Neuronal stem cell (in vitro differentiated cells): Measurements from ENCODE around the gene SAMD4A.

Experiments
- DNase-seq: peaks from one replicate; pipeline ENCODE4 v3.0.0-alpha.2; 2013; ENCODE audit warnings: low spot score
- H2AFZ ChIP-seq: one replicate; pipeline ENCODE4 v1.6.1; 2013; ENCODE audit warnings: mild to moderate bottlenecking, low read length, inconsistent platforms
- H2AK5ac ChIP-seq: 2 replicates; pipeline ENCODE4 v1.6.1; 2013; ENCODE audit warnings: low read depth, mild to moderate bottlenecking, inconsistent platforms, low read length, moderate library complexity, mixed read lengths
- H2BK120ac ChIP-seq: 2 replicates; pipeline ENCODE4 v1.6.1; 2013; ENCODE audit warnings: low read depth, mild to moderate bottlenecking, inconsistent platforms, low read length, moderate library complexity, mixed read lengths
- H2BK12ac ChIP-seq: one replicate; pipeline ENCODE4 v1.6.1; 2013; ENCODE audit warnings: low read length, inconsistent platforms
- H2BK15ac ChIP-seq: 2 replicates; pipeline ENCODE4 v1.6.1; 2013; ENCODE audit warnings: mild to moderate bottlenecking, low read length, inconsistent platforms, mixed read lengths
- H2BK5ac ChIP-seq: one replicate; pipeline ENCODE4 v1.6.1; 2013; ENCODE audit warnings: inconsistent platforms, mild to moderate bottlenecking, low read length, moderate library complexity
- H3K14ac ChIP-seq: one replicate; pipeline ENCODE4 v1.6.1; 2013; ENCODE audit warnings: low read length, inconsistent platforms
- H3K18ac ChIP-seq: 2 replicates; pipeline ENCODE4 v1.6.1; 2013; ENCODE audit warnings: low read length, inconsistent platforms
- H3K23ac ChIP-seq: 2 replicates; pipeline ENCODE4 v1.6.1; 2013; ENCODE audit warnings: low read depth, mild to moderate bottlenecking, mixed read lengths, low read length, inconsistent platforms; ENCODE audit not compliant: poor library complexity
- H3K27ac ChIP-seq: replicated peaks from 3 replicates; pipeline ENCODE4 v1.5.1; 2013; ENCODE audit warnings: low read length, inconsistent platforms
- H3K27me3 ChIP-seq, 3 experiments: 2 replicates each; pipeline ENCODE4 v1.6.1; 2013; ENCODE audit warnings: low read length in 3 of 3, mild to moderate bottlenecking in 2 of 3, inconsistent platforms in 1 of 3, low read depth in 1 of 3, mixed read lengths in 1 of 3, moderate library complexity in 1 of 3; ENCODE audit not compliant: control insufficient read depth in 3 of 3, insufficient read depth in 3 of 3
- H3K36me3 ChIP-seq, 2 donors: replicated peaks in 1 of 2; 2 replicates each; pipeline ENCODE4 v1.6.1; 2013; ENCODE audit warnings: low read length in 2 of 2; ENCODE audit not compliant: control insufficient read depth in 2 of 2, insufficient read depth in 2 of 2
- H3K4ac ChIP-seq: 2 replicates; pipeline ENCODE4 v1.6.1; 2013; ENCODE audit warnings: inconsistent platforms, mild to moderate bottlenecking, low read length, moderate library complexity
- H3K4me1 ChIP-seq, 2 donors: 1 replicate in 1 of 2; 2 replicates in 1 of 2; pipeline ENCODE4 v1.6.1; 2013; ENCODE audit warnings: low read length in 2 of 2, low read depth in 1 of 2; ENCODE audit not compliant: control insufficient read depth in 2 of 2, insufficient read depth in 1 of 2
- H3K4me2 ChIP-seq: one replicate; pipeline ENCODE4 v1.6.1; 2013; ENCODE audit warnings: mild to moderate bottlenecking, low read length, inconsistent platforms; ENCODE audit not compliant: insufficient read depth, poor library complexity, severe bottlenecking
- H3K4me3 ChIP-seq, 2 donors: 2 replicates each; pipeline ENCODE4 v1.5.1; 2013; ENCODE audit warnings: low read length in 2 of 2, mild to moderate bottlenecking in 2 of 2, inconsistent platforms in 1 of 2, moderate library complexity in 1 of 2
- H3K79me1 ChIP-seq: one replicate; pipeline ENCODE4 v1.6.1; 2013; ENCODE audit warnings: low read depth, mild to moderate bottlenecking, inconsistent platforms, low read length, moderate library complexity
- H3K9ac ChIP-seq: one replicate; pipeline ENCODE4 v1.6.1; 2013; ENCODE audit warnings: mild to moderate bottlenecking, low read depth, low read length, inconsistent platforms; ENCODE audit not compliant: poor library complexity
- H3K9me3 ChIP-seq, 2 donors: replicated peaks in 1 of 2; 2 replicates each; pipeline versions ENCODE3 to v1.6.1; 2013; ENCODE audit warnings: low read length in 2 of 2, mild to moderate bottlenecking in 2 of 2, inconsistent platforms in 1 of 2, low read depth in 1 of 2, mixed read lengths in 1 of 2, moderate library complexity in 1 of 2; ENCODE audit not compliant: control insufficient read depth in 2 of 2, insufficient read depth in 1 of 2
- H4K8ac ChIP-seq: one replicate; pipeline ENCODE4 v1.6.1; 2013; ENCODE audit warnings: low read depth, mild to moderate bottlenecking, inconsistent platforms, low read length, moderate library complexity
- H4K91ac ChIP-seq: one replicate; pipeline ENCODE4 v1.6.1; 2013; ENCODE audit warnings: low read length, low read depth, mild to moderate bottlenecking, inconsistent platforms; ENCODE audit not compliant: poor library complexity
- WGBS, 2 donors: extraction: QIAGEN DNeasy Blood & Tissue Kit; methylation state at CpG; one replicate each; pipeline ENCODE4 v1.1.7; 2013; ENCODE audit warnings: missing lambda C conversion rate in 2 of 2, mixed read lengths in 1 of 2; ENCODE audit not compliant: insufficient read length in 2 of 2, insufficient replicate concordance in 1 of 2; ENCODE audit errors: extremely low coverage in 2 of 2; 5-methylcytosine and 5-hydroxymethylcytosine counted together

The SAMD4A gene

DNA sequence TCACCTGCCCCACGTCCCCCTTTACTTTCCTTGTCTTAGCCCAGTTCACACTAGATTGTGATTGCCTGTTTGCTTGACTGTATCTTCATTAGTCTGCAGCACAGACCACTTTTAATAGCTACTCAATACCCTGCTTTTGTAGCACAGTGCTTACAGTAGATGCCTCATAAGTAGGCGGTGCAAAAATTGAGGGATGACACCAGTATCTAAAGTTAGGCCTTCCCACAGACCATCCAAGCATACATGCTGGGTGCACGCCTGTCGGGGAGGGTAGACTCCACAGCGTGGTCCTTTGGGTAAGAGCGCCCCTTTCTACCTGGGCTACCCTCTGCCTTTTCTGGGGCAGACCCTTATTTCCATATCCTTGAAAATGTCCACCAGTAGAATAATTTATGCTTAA lies 194.9 kb downstream of the SAMD4A start:
- H3K23ac ChIP-seq, result no peak overlapping the region
- no peaks in the 10 kb centered on the region for H3K9me3 ChIP-seq
- H2AK5ac ChIP-seq, result no peak overlapping the region
- no peak overlapping the region for H2BK120ac ChIP-seq
- DNase-seq, result no peak
- H3K4ac ChIP-seq, result no peak overlapping the region
- no peak overlapping the region for H3K18ac ChIP-seq
- no peak overlapping the region for H2AFZ ChIP-seq
- no peak overlapping the region for H3K9ac ChIP-seq
- H3K4me1 ChIP-seq, result peaks cover 6% of the 10 kb centered on the region in 2 donors
- no peak overlapping the region for H3K4me3 ChIP-seq
- WGBS, 2 donors, result no CpG with 5 or more reads among the region's 6 CpGs
- H3K79me1 ChIP-seq, result no peaks in the 10 kb centered on the region
- no peak overlapping the region for H2BK5ac ChIP-seq
- no peak overlapping the region for H2BK12ac ChIP-seq
- H4K91ac ChIP-seq, result no peak overlapping the region
- peaks cover 7 to 51% of the 10 kb centered on the region in 2 donors for H3K36me3 ChIP-seq
- no peak overlapping the region for H2BK15ac ChIP-seq
- H3K4me2 ChIP-seq, result no peak overlapping the region
- no peak overlapping the region for H3K14ac ChIP-seq
- no peaks in the 10 kb centered on the region for H3K27me3 ChIP-seq
- H3K27ac ChIP-seq, result no peak overlapping the region
- H4K8ac ChIP-seq, result no peak overlapping the region

DNA sequence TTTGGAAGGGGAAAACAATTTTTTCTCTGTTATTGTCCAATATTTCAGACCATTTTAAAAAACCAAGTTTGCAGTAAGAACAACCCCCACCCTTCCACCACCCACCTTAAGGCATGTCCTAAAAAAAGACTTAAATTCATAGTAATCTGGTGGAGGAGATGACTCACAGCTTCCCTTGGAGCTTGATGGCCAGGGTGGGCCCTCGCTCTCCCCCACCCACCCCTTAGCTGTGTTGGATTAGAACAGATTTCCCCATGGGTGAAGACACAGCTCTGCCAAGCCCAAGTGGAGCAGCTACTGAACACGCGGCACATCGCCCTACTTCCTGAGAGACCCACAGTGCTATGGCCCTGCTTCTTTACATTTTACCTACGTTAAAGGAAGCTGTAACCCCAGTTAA lies 195.4 kb downstream of the SAMD4A start:
- Histone ChIP-seq H3K27ac (no peak overlapping the region), H2BK12ac (no peak overlapping the region), H4K91ac (no peak overlapping the region), H4K8ac (no peak overlapping the region), H3K27me3 (no peaks in the 10 kb centered on the region), H3K14ac (no peak overlapping the region), H2BK15ac (no peak overlapping the region), H2BK5ac (no peak overlapping the region), H3K4me2 (no peak overlapping the region), H3K4me1 (peaks cover 6% of the 10 kb centered on the region in 2 donors), H3K23ac (no peak overlapping the region), H3K9ac (no peak overlapping the region), H3K79me1 (no peaks in the 10 kb centered on the region), H3K36me3 (peaks cover 7 to 55% of the 10 kb centered on the region in 2 donors), H2BK120ac (no peak overlapping the region), H3K4me3 (no peak overlapping the region), H2AFZ (no peak overlapping the region), H3K18ac (no peak overlapping the region), H3K9me3 (no peaks in the 10 kb centered on the region), H2AK5ac (no peak overlapping the region), H3K4ac (no peak overlapping the region)
- no CpG with 5 or more reads among the region's 5 CpGs for WGBS, 2 donors
- DNase-seq, result no peak

DNA sequence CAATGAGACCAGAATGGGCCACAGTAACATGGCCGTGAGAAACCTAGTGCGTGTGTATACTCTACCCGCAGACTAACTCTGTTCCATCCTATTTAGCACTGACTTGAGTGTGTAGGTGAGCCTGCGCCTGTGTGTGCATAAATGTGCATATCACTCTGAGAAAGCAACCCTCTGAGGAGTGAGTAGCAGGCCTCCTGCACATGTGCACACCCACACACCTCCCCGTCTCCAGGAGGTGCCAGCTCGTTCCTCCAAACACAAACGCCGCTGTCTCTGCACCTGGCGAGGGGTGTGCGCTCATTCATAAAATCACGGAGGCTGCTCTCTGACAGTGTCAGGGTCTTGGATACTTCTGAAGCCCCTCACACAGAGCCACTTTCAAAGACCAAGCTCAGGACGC lies 196.8 kb downstream of the SAMD4A start:
- Histone ChIP-seq H4K91ac (no peak overlapping the region), H2AK5ac (no peak overlapping the region), H4K8ac (no peak overlapping the region), H3K4me3 (no peak overlapping the region), H3K9ac (no peak overlapping the region), H2BK120ac (no peak overlapping the region), H2BK15ac (no peak overlapping the region), H3K14ac (no peak overlapping the region), H2BK12ac (no peak overlapping the region), H3K4me1 (peaks cover 6% of the 10 kb centered on the region in 2 donors), H3K79me1 (no peaks in the 10 kb centered on the region), H3K18ac (no peak overlapping the region), H3K4me2 (no peak overlapping the region), H3K23ac (no peak overlapping the region), H2BK5ac (no peak overlapping the region), H3K27ac (no peak overlapping the region), H3K9me3 (no peaks in the 10 kb centered on the region), H3K27me3 (no peaks in the 10 kb centered on the region), H3K4ac (no peak overlapping the region), H3K36me3 (peaks cover 5 to 67% of the 10 kb centered on the region in 2 donors), H2AFZ (no peak overlapping the region)
- no peak for DNase-seq
- WGBS, 2 donors, result no CpG with 5 or more reads among the region's 12 CpGs

DNA sequence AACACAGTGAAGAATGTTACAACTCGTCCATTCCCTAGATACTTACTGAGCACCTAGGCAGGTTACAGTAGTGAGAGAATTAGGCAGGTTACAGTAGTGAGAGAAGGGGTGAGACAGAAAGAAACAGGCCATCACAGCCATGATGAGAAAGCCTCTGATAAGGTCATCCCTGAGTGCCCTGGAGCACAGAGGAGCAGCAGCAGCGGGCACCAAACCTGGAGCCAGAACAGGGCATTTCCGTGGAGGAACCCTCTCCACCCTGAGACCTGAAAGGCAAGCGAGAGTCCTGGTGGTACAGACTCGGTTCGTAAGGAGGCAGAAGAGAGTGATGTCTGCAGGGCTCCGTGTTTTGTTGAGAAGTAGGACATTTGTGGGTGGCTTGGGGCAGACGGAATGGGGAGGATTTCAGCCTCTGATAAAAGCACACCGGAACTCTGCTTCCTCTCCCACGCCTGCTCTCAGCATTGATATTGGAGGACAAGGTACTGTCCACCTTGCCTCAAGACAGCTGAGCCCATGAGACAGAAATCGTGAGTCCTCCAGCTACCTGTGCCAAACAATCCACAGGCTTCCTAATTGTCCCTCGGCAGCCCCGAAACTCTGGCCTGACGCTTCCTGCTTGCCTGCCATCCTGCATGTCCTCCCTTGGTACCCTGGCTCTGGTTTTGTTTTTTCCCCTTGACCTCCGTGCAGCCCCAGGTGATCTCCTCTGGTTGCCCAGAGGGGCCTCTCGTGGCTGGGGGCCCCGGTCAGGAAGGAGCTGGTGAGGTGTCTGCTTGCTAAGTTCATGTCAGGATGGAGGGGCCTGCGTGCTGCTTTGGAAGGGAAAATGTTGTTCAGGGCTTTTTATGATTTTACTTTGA lies 199.6 kb downstream of the SAMD4A start:
- no peak for DNase-seq
- H2AFZ ChIP-seq, result no peak overlapping the region
- no peak overlapping the region for H3K9ac ChIP-seq
- H3K4me3 ChIP-seq, result no peak overlapping the region
- no peak overlapping the region for H2BK15ac ChIP-seq
- H2BK12ac ChIP-seq, result no peak overlapping the region
- no peak overlapping the region for H4K91ac ChIP-seq
- H4K8ac ChIP-seq, result no peak overlapping the region
- H3K9me3 ChIP-seq, result no peaks in the 10 kb centered on the region
- H3K4me2 ChIP-seq, result no peak overlapping the region
- no peak overlapping the region for H2AK5ac ChIP-seq
- no peak overlapping the region for H3K14ac ChIP-seq
- H3K36me3 ChIP-seq, result peaks cover 5 to 72% of the 10 kb centered on the region in 2 donors
- peak overlapping the region; percentile 32 for H3K18ac ChIP-seq
- H3K27ac ChIP-seq, result no peak overlapping the region
- H2BK5ac ChIP-seq, result peak overlapping the region; percentile 57
- H3K23ac ChIP-seq, result no peak overlapping the region
- H3K27me3 ChIP-seq, result no peaks in the 10 kb centered on the region
- H2BK120ac ChIP-seq, result no peak overlapping the region
- peaks cover 6% of the 10 kb centered on the region in 2 donors for H3K4me1 ChIP-seq
- H3K79me1 ChIP-seq, result no peaks in the 10 kb centered on the region
- H3K4ac ChIP-seq, result no peak overlapping the region
- WGBS, 2 donors, result no CpG with 5 or more reads among the region's 18 CpGs
